CD4-positive, alpha-beta T cell (primary cell): ENCODE data around the gene XPA. TPM values are rescaled to one million over a fixed set of nuclear protein-coding genes. Genes with fewer than 3 reads are reported as not detected.

ENCODE experiments used
- ATAC-seq: fragments of 200-7000 bp; cut with Tn5 transposase; one replicate; pipeline ENCODE4 v1.10.0; 2022; ENCODE audit warnings: mild to moderate bottlenecking; ENCODE audit not compliant: poor library complexity
- CTCF ChIA-PET: fragments of 350-600 bp; sonication (Branson Sonifier 250); formaldehyde crosslinking; loops from one replicate; lab custom pipeline; 2021; ENCODE audit warnings: antibody characterized with exemption, inconsistent platforms; lab: Charles Lee
- POLR2A ChIA-PET: fragments of 350-600 bp; sonication (Branson Sonifier 250); formaldehyde crosslinking; loops from one replicate; lab custom pipeline; 2021; ENCODE audit warnings: antibody characterized with exemption, inconsistent platforms; lab: Charles Lee
- DNase-seq, 14 experiments: peaks; one replicate each; pipeline ENCODE4 v3.0.0-alpha.2; 2013 to 2020; ENCODE audit warnings: mixed read lengths in 2 of 14
- H3K27ac ChIP-seq, 2 donors: one replicate each; pipeline versions ENCODE4 v1.5.1 to v1.7.0; 2013; ENCODE audit warnings: low read length in 2 of 2, low read depth in 1 of 2, mild to moderate bottlenecking in 1 of 2
- H3K27me3 ChIP-seq, 2 experiments: 1 replicate in 1 of 2; 2 replicates in 1 of 2; pipeline versions ENCODE4 v1.6.1 to v1.7.0; 2013; ENCODE audit warnings: low read length in 2 of 2, control low read depth in 1 of 2, mild to moderate bottlenecking in 1 of 2, moderate library complexity in 1 of 2; ENCODE audit not compliant: insufficient read depth in 2 of 2, control insufficient read depth in 1 of 2
- H3K36me3 ChIP-seq: one replicate; pipeline ENCODE4 v1.6.1; 2013; ENCODE audit warnings: low read length, control low read depth; ENCODE audit not compliant: insufficient read depth
- H3K4me1 ChIP-seq: one replicate; pipeline ENCODE4 v1.6.1; 2013; ENCODE audit warnings: low read length, control low read depth; ENCODE audit not compliant: insufficient read depth
- H3K4me3 ChIP-seq: one replicate; pipeline ENCODE4 v1.5.1; 2013; ENCODE audit warnings: mild to moderate bottlenecking, low read length, moderate library complexity
- H3K9me3 ChIP-seq, 2 experiments: 1 replicate in 1 of 2; 2 replicates in 1 of 2; pipeline versions ENCODE4 v1.6.1 to v1.7.0; 2013; ENCODE audit warnings: low read length in 2 of 2, mild to moderate bottlenecking in 2 of 2, control low read depth in 1 of 2, moderate library complexity in 1 of 2; ENCODE audit not compliant: control insufficient read depth in 1 of 2, insufficient read depth in 1 of 2
- H3K27ac Mint-ChIP-seq: one replicate; pipeline ENCODE4 v1.8.0; 2020; ENCODE audit warnings: mixed read lengths
- H3K27me3 Mint-ChIP-seq: one replicate; pipeline ENCODE4 v1.8.0; 2021; ENCODE audit warnings: mixed read lengths
- H3K36me3 Mint-ChIP-seq: one replicate; pipeline ENCODE4 v1.8.0; 2021; ENCODE audit warnings: low read depth, mixed read lengths
- H3K4me1 Mint-ChIP-seq: one replicate; pipeline ENCODE4 v1.8.0; 2021; ENCODE audit warnings: low read depth, mixed read lengths
- H3K4me3 Mint-ChIP-seq: one replicate; pipeline ENCODE4 v1.8.0; 2020; ENCODE audit warnings: mild to moderate bottlenecking, mixed read lengths
- H3K9me3 Mint-ChIP-seq: one replicate; pipeline ENCODE4 v1.8.0; 2020; ENCODE audit warnings: mixed read lengths
- intact Hi-C, 2 experiments: fragments of 100-400 bp; cut with DNase I in 1 of 2; cut with micrococcal nuclease in 1 of 2; formaldehyde crosslinking; loops; one replicate each; pipeline versions ENCODE4 v1.15.1 to v1.9.0; 2023 to 2025; cut with DNase I, micrococcal nuclease
- total RNA-seq, 174 experiments: library from RNA in 2 of 174; stranded (reverse) in 2 of 174; gene quantifications; one replicate each; pipeline ENCODE4 v1.2.3 and lab custom pipeline; 2021 to 2026
- TF ChIP-seq, protein P1 (sequence below): fragments of 200-600 bp; IDR thresholded peaks from one replicate; pipeline ENCODE4 v1.8.0; 2022; ENCODE audit warnings: antibody characterized with exemption, mild to moderate bottlenecking

Gene XPA
- total RNA-seq, 2 experiments from 2014 or later: 20.2 to 23.3 TPM

DNA sequence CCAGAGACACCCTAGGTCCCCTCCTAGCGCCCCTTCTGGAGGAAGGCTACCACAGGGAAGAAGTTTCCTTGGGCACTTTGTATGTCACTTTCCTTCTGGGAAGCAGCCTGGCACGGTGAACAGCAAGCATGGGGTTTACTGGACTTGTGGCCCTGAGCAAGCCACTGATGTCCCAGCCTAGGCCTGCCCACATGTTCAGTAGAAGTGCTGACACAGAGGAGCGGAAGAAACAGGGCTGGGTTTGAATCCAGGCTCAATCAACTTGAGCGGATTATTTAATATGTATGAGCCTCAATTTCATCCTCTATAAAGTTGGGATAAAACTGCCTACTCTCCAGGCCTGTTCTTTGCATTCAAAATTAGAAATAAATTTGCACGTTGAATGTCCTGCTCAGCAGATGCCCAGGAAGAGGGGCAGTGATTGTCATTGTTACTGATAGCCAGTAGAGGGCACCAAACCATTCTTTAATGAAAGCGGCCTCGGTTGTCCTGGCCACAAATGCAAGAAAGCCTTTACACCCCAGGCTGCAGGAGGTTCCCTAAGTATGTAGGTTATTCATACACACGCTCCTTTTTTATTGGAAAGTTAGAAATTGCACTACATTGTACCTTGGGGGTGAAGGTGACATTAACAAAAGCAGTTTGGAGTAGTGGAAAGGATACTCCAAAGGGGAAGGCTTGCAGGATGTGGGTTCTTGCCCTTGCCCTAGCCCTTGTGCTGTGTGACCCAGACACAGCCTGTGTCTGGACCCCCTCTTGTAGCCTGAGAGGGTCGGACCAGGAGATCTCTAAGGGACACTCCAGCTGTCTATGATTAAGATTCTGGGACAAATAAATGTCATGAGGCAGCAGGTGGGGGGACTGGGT lies 13.4 kb upstream of the XPA start:
- CTCF ChIA-PET: no interaction called here
- Histone ChIP-seq H3K27me3 (peaks cover 0 to 5% of the 10 kb centered on the region in 2 experiments), H3K4me1 (peaks cover 25% of the 10 kb centered on the region), H3K4me3 (no peak overlapping the region), H3K9me3 (no peaks in the 10 kb centered on the region), H3K27ac (no peak overlapping the region), H3K36me3 (no peaks in the 10 kb centered on the region)
- ATAC-seq (peak; percentile 82), DNase-seq (peak in 10 of 14 experiments; percentile 14 to 81 (median 29))
- POLR2A ChIA-PET: interaction anchor here (0.6 kb wide), 1 partner anchor 213 kb away, joined by 3 read pairs; no protein-coding TSS in a partner anchor
- Mint-ChIP-seq H3K4me1 (peaks cover 39% of the 10 kb centered on the region), H3K36me3 (no peaks in the 10 kb centered on the region), H3K4me3 (no peak overlapping the region), H3K9me3 (no peaks in the 10 kb centered on the region), H3K27ac (no peak overlapping the region), H3K27me3 (peaks cover 15% of the 10 kb centered on the region)
- TF ChIP-seq, protein P1, sequence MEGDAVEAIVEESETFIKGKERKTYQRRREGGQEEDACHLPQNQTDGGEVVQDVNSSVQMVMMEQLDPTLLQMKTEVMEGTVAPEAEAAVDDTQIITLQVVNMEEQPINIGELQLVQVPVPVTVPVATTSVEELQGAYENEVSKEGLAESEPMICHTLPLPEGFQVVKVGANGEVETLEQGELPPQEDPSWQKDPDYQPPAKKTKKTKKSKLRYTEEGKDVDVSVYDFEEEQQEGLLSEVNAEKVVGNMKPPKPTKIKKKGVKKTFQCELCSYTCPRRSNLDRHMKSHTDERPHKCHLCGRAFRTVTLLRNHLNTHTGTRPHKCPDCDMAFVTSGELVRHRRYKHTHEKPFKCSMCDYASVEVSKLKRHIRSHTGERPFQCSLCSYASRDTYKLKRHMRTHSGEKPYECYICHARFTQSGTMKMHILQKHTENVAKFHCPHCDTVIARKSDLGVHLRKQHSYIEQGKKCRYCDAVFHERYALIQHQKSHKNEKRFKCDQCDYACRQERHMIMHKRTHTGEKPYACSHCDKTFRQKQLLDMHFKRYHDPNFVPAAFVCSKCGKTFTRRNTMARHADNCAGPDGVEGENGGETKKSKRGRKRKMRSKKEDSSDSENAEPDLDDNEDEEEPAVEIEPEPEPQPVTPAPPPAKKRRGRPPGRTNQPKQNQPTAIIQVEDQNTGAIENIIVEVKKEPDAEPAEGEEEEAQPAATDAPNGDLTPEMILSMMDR: peak; percentile 89
- intact Hi-C loops: loop anchor here (1.0 to 5.0 kb wide), 8 partner anchors 92 to 1067 kb away; no protein-coding TSS in a partner anchor

DNA sequence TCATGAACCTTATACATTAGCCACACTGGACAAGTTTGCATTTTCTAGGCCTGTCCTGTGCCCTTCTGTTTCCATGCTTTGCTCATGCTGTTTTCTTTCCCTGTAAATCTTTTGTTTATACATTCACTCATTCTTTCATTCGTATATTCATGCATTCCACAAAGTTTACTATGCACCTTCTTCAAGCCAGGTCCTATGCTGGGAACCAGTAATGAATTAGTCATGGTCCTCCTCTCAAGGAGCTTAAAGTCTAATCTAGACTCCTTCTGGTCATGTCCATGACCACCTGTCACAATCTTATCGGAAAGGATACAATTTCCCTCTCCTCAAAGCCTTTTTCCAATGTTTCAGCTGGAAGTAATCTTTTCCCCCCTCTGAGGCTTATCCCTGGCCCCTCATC lies 9.1 kb upstream of the XPA start:
- H3K27me3 ChIP-seq: peaks cover 0 to 5% of the 10 kb centered on the region in 2 experiments
- Mint-ChIP-seq H3K36me3 (no peaks in the 10 kb centered on the region), H3K4me1 (peaks cover 19% of the 10 kb centered on the region), H3K27me3 (peaks cover 19% of the 10 kb centered on the region), H3K9me3 (no peaks in the 10 kb centered on the region), H3K4me3 (no peak overlapping the region), H3K27ac (no peak overlapping the region)
- peaks cover 33% of the 10 kb centered on the region for H3K4me1 ChIP-seq
- intact Hi-C loops: loop anchor here (10.0 kb wide), 2 partner anchors 99 to 1089 kb away; partner anchors contain the start of gene ANKS6 (in 1 of the 2)
- ATAC-seq (no peak), DNase-seq (no peak)
- TF ChIP-seq, protein P1: no peak
- H3K27ac ChIP-seq: no peak overlapping the region
- CTCF ChIA-PET: no interaction called here
- no peaks in the 10 kb centered on the region for H3K36me3 ChIP-seq
- POLR2A ChIA-PET: interaction anchor here (0.8 to 2.5 kb wide), 3 partner anchors 9 to 550 kb away, joined by 3 to 14 read pairs (median 5); partner anchors contain the start of genes TRMO and XPA
- H3K9me3 ChIP-seq: no peaks in the 10 kb centered on the region
- no peak overlapping the region for H3K4me3 ChIP-seq

DNA sequence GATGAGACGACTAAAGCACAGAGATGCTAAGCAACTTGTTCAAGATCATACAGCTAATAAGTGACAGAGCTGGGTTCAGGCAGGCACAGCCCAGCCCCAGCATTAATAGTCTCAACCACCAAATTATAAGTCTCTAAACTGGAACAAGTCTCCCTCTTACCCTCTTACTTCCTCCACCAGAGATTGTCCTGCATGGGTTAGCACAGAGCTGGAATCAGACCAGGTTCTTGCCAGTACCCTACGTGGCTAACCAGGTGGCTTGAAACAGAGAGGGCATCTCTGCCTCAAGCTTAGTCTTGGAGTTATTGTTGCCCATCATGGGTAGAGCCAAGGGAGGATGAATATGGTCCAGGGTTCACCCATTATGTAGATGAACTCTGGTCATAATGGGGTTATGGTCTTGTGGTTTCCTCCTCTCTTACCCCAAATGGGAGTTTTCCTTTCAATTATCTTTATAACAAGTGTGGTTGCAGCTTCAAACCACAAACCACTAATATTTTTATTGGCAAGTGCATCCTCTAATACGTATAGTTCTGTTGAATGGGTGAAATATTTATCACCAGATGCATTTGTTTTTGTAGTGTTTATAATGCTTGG lies 8.3 kb upstream of the XPA start:
- H3K4me1 ChIP-seq: peaks cover 25% of the 10 kb centered on the region
- no peaks in the 10 kb centered on the region for H3K36me3 ChIP-seq
- H3K27me3 ChIP-seq: peaks cover 0 to 5% of the 10 kb centered on the region in 2 experiments
- no peak overlapping the region for H3K4me3 ChIP-seq
- TF ChIP-seq, protein P1: no peak
- Mint-ChIP-seq H3K9me3 (no peaks in the 10 kb centered on the region), H3K27me3 (peaks cover 18% of the 10 kb centered on the region), H3K4me1 (peaks cover 12% of the 10 kb centered on the region), H3K4me3 (no peak overlapping the region), H3K27ac (no peak overlapping the region), H3K36me3 (no peaks in the 10 kb centered on the region)
- CTCF ChIA-PET: no interaction called here
- no peak overlapping the region for H3K27ac ChIP-seq
- ATAC-seq: peak; percentile 39
- intact Hi-C loops: loop anchor here (10.0 kb wide), 2 partner anchors 99 to 1089 kb away; partner anchors contain the start of gene ANKS6 (in 1 of the 2)
- POLR2A ChIA-PET: interaction anchor here (0.6 to 2.5 kb wide), 3 partner anchors 9 to 217 kb away, joined by 3 to 14 read pairs (median 3); partner anchors contain the start of genes TRMO and XPA
- no peaks in the 10 kb centered on the region for H3K9me3 ChIP-seq
- peak in 3 of 14 experiments; percentile 25 to 45 (median 38) for DNase-seq
